Prostate gland (tissue), 2 donors: ENCODE results near the gene ACTR5.

Experiments
- CTCF ChIP-seq, 4 experiments: fragments of 200-600 bp in 2 of 4; fragments of 450-650 bp in 2 of 4; sonication (generic) in 2 of 4; IDR thresholded peaks; 1 replicate in 3 of 4; 2 replicates in 1 of 4; pipeline ENCODE4 v1.5.1; 2016 to 2019; ENCODE audit warnings: antibody characterized with exemption in 4 of 4, mild to moderate bottlenecking in 2 of 4, moderate library complexity in 2 of 4
- POLR2AphosphoS5 ChIP-seq: sonication (generic); formaldehyde crosslinking; IDR thresholded peaks from one replicate; pipeline ENCODE4 v1.6.1; 2017; ENCODE audit warnings: antibody characterized with exemption

- TF ChIP-seq POLR2AphosphoS5 (no peak), CTCF (IDR thresholded peaks at IDR 0.05) (no peak)
Measured at GRCh38 chr20:38725931-38726803, 22.1 kb upstream of the ACTR5 start.
